Activated CD4-positive, alpha-beta T cell treated with anti-CD3 and anti-CD28 coated beads for 48 hours (primary cell): ENCODE results near the gene GFOD2.
"Not testable (repeated sequence)": the region's sequence is repeated elsewhere in the genome, so short reads cannot be mapped to it uniquely, and the experiment has no call there.

Source experiments
- DNase-seq: peaks from one replicate; pipeline ENCODE4 v3.0.0-alpha.2; 2020

Gene GFOD2, protein sequence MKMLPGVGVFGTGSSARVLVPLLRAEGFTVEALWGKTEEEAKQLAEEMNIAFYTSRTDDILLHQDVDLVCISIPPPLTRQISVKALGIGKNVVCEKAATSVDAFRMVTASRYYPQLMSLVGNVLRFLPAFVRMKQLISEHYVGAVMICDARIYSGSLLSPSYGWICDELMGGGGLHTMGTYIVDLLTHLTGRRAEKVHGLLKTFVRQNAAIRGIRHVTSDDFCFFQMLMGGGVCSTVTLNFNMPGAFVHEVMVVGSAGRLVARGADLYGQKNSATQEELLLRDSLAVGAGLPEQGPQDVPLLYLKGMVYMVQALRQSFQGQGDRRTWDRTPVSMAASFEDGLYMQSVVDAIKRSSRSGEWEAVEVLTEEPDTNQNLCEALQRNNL

DNA sequence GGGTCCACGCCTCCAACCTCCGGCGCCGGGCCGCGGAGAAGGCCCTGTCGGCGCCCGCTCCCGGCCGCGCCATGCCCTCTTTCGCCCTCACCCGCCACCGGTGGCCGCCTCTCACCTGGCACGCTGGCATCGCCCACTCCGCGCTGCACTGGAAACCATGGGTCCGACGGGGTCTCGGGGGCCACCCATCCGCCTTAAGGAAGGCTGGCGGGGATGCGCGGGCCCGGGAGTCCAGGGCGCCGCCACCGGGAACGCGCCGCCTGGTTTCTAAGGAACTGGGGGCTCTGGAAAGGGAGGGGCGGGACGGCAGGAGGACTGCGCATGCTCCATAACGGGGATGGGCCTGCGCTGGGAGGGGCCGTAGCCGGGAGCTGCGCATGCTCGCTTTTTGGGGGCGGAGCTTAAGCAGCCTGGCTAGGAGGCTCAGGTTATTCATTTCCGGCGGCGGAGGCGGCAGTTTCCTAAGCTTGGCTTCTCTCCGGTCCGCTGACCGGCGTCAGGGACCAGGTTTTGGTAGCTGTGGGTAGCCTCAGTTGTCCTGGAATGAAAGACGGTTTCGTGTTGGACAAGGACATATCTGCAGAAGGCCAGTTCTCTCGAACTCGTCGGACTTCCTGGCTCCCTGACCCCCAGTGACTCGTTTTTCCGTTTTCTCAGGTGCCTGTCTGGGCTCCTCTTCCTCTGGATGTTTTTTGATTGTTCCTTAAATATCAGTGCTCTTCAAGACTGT, at the start of gene GFOD2:
GFOD2 (minus strand) TSS at position 269 of the 730 bp plus-strand sequence. CDS start 33,601 bp downstream, outside the sequence.
- peak; percentile 99 for DNase-seq

DNA sequence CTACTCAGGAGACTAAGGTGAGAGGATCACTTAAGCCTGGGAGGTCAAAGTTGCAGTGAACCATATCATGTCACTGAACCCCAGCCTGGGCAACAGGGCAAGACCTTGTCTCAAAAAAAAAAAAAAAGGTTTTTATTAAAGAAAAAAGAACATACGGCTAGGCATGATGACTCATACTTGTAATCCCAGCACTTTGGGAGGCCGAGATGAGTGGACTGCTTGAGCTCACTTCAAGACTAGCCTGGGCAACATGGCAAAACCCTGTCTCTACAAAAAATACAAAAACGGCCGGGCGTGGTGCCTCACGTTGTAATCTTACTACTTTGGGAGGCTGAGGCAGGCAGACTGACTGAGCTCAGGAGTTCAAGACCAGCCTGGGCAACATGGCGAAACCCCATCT, 48.8 kb upstream of the GFOD2 start:
- DNase-seq, result no peak

DNA sequence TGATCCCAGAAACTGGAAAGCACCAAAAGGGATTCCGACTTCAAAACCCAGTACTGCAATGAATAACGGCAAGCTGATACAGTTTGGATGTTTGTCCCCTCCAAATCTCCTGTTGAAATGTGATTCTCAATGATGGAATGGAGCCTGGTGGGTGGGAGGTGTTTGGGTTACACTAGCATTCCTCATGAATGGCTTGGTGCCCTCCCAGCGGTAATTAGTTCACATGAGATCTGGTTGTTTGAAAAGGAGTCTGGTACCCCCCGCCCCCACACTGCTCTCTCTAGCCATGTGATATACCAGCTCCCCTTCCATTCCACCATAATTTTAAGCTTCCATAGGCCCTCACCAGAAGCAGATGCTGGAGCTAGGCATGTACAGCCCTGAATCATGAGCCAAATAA, 47.2 kb upstream of the GFOD2 start:
- DNase-seq, result no peak

DNA sequence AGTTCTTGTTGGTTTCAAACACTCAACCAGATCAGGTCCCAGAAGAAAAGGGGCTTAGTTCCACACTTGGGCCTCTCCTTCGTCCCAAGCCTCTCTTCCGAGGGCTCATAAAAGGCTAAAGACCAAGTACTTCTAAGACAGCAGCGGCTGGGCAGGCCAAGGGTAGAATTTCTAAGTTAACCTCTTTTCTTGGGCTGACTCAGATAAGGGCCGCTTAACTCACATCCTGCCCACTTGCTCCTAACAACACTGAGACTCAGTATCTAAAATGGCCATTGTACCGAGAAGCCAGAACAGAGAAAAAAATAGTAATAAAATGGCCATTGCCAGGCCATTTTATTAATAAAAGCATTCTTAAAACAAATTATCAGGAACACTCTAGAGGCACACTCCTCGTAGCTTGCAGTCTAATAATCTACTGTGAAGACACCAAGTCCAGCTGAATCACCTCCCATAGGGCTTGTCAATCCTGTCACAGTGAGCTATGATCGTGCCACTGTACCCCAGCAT, 45.1 kb upstream of the GFOD2 start:
- no peak for DNase-seq

DNA sequence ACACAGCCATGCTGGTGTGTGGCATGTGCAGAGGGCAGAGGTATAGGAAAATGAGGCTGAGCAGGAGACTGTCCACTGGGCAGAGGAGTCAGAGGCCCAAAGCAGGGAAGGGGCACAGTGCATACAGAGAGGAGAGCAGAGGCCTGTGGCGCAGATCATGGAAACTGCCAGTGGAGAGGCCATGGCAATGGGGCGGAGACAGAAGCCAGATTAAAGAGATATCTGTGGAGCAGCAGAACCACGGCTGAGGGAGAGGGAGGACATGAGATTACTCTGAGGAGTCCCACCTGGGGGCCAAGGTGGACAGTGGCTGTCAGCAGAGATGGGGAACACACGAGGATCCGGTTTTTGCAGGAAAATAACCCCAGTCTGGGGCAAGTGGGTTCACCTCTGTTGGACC, 44.0 kb upstream of the GFOD2 start:
- no peak for DNase-seq

DNA sequence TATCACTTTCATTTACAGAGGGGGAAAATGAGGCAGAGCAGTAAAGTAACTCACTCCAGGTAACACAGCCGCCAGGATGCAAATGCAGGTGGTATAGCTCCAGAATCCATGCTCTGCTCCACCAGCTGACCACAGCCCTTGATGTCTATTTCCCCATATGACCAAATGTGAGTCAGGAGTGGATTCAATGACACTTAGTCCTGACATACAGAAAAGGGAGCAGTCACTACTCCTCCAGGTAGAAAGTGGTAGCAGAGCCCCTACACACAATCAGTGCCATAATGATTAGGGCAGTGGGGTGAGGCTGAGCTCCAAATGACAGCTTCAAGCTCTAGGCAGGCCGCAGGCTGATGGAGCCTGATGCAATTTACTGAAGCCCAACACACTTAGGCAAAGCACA, 43.3 kb upstream of the GFOD2 start:
- DNase-seq, result no peak

DNA sequence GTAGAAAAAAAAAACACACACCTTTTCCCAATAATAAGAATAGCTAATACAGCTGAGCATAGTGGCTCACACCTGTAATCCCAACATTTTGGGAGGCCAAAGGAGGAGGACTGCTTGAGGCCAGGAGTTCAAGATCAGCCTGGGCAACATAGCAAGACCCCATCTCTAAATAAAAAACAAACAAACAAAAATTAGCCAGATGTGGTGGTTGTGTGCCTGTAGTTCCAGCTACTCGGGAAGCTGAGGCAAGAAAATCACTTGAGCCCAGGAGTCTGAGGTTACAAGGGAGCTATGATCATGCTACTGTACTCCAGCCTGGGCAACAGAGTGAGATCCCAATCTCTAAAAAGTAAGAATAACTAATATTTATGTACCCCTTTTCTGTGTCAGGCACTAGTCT, 42.8 kb upstream of the GFOD2 start:
- no peak for DNase-seq

DNA sequence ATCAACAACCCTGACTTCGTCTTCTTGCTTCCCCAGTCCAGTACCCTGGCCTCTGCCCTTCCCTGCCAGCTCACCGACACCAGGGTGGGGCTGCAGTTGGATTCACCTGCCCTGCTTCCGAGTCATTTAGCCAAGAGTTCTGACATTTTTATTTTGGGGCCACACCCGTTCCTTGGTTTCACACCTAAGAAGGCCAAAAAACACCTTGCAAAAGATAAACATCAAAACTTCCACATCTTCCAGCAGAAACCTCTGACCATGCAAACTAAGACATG, 41.8 kb upstream of the GFOD2 start:
- DNase-seq, result no peak

DNA sequence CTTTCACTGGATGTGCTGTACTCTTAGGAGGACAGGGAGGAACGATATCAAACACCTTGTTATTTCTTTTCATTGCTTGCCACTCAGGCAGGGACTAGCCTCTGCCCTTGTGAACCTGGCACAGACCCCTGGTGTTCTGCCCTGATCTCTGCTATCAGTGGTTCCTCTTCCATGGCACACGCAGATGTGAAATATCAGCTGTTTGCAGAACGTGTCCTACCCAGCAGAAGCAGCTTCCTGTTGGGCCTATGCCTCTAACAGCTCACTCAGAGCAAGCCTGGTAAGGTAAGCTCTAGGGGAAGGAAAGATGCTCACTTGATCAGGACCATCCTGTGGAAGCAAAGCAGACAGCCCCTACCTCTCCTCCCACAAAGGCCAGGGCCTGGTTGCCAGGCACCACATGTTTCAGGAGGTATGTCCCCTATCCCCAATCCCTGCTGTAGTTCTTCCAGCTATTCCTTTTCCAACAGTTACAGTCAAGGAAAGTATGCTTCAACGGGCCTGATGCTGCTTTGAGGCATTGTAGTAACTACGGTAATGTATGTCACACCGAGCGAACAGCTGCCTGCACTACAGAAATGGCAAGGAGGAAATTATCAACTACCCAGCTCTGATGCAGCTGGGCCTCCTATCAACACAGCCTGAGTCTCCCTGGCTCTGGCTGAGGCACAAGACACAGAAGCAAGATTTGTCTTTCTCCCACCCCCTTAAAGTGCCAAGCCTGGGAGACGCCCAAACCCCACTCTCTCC, 41.3 kb upstream of the GFOD2 start:
- DNase-seq, result no peak

DNA sequence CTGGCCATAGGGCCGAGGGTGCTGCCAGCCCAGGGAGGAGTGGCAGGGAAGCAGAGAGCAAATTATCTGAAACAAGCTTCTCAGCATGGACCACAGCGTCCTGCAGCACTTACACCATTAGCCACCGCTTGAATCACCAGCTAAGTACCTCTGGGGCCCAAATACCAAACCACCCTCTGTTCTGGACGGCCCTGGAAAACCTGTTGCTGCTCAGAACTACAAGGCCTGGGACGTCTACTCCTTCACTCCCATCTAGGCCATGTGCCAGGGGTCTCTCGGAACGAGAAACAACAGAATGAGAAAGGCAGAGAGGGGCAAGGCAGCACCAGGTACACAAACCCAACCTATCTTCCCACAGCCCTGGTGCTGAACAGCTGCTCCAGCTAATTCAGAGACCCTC, 39.9 kb upstream of the GFOD2 start:
- DNase-seq, result no peak

DNA sequence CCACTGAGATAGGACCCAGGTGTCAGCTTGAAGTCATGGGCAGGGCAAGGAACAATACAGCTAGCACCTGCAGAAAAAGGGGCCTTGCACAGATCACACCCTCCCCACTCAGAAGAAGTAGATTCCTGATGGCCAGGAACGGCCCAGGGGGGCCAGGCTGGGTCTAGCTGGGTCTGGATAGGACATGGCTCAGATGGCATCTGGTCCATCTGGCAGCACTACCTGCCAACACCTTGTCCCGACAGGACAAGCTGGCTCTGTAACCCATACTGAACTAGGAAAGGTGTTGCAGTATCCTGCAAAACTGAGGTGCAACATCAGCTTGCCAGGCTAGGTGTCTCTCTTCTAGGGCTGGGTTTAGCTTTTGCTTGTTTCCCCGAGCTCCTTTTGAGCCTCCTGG, 38.9 kb upstream of the GFOD2 start:
- DNase-seq, result no peak

DNA sequence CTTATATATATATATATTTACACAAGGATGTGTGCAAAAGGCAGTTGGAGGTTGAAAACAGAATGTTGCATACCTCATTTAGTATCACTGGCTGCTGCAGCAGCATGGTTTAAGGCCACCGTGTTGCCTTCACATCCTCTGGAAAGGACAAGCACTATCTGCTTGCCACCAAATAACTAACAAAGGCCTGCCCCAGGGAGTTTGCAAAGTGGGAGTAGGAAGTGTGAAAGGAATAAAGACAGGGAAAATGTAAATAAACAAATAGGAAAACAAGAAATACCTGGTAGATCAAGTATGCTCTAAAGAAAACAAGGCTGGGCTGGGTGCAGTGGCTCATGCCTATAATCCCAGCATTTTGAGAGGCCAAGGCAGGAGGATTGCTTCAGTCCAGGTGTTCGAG, 33.5 kb upstream of the GFOD2 start:
- DNase-seq, result no peak

DNA sequence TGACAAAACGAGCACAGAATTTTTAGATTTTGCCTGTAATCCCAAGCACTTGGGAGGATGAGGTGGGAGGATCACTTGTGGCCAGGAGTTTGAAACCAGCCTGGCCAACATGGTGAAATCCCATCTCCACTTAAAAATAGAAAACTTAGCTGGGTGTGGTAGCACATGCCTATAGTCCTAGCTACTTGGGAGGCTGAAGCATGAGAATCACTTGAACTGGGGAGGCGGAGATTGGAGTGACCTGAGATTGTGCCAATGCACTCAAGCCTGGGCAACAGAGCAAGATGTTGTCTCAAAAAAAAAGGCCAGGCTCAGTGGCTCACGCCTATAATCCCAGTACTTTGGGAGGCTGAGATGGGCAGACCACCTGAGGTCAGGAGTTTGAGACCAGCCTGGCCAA, 32.2 kb upstream of the GFOD2 start:
- not testable (repeated sequence) for DNase-seq

DNA sequence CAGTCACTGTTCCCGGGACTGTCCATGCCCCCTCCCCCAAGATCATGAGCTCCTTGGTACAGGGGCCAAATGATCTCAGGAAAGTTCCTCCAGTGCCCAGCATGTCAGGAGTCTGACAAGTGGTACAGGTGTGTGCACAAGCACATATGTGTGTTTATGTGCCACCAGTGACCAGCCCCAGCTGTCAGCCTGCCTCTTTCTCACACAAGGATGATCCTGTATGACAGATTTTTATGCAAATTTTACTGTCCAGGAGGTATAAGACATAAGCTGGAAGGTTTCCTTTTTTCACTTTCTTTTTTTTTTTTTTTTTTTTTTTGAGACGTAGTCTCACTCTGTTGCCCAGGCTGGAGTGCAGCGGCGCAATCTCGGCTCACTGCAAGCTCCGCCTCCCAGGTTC, 31.4 kb upstream of the GFOD2 start:
- no peak for DNase-seq

DNA sequence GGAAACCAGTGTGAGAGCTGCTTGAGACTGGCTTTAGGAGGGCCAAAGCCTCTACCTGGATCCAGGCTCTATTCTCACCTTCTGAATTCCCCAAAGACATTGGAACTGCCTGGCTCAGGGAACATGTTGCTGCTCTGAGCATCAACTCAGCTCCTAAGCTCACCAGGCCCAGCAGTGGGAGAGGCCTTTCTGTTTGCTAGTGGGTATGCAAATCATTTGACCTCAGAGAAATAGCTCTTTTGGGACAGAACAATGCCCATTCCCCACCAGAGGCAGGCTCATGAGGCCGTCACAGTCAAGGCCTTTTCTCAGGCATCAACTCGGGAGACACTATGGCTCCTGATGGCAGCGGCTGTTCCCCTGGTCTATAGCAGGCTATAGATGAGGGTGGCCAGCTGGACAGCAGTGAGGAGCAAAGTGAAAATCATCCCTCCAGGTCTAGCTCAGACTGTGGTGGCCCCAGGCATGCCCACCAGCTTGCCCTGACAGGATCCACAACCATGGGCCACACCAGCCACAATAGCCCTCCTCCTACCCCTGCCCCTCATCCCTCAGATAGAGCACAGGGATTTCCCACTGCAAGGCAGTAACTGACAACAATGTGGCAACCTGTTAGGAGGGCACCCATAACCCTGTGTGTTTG, 30.4 kb upstream of the GFOD2 start:
- no peak for DNase-seq

DNA sequence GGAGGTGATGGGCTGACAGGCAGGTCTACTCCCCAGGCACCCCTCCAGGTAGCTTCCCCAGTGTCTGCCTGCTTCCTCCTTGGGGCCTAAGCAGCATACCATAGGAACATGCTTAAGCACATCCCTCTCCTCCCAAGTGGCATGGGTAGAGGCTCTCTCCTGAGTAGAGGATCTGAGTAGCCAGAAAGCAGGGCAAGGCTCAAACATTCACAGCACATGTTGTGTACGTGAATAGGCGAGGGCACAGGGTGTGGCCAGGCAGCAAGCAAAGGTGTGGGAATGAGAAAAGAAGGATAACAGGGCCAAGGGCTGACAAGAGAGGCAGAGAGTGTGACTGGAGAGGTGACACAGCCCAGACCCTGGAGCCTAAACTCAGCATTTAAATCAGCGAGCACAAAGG, 29.7 kb upstream of the GFOD2 start:
- DNase-seq, result no peak

DNA sequence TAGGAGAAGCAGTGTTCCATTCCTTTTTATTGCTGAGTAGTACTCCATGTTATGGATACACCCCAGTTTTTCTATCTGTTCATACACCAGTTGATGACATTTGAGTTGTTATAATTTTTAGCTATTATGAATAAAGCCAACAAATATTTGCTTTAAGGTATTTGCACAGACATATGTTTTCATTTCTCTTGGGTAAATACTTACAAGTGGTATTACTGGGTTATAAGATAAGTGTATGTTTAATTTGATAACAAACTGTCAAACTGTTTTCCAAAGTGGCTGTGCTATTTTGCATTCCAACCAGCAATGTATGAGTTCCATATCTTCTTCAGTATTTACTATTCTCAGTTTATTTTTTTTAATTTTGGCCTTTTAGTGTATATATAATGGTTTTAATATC, 27.7 kb upstream of the GFOD2 start:
- DNase-seq, result no peak

DNA sequence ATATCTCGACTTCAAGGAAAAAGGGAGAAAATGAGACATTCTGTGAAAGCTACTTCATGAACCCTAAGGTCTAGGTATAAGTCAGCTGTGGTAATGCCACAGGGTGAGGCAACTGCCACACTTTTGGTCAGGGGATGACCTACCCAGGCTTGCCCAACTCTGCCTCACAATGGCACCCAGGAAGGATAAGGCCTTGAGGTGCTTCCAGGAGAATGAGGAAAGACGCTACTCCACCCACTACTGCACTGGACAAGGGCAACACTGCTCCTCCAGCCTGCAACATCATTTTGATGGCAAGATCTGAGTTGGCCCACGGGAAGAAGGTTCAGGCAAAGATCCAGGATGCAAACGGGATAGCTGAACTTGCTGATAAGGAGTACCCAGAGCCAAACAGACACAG, 22.0 kb upstream of the GFOD2 start:
- no peak for DNase-seq

DNA sequence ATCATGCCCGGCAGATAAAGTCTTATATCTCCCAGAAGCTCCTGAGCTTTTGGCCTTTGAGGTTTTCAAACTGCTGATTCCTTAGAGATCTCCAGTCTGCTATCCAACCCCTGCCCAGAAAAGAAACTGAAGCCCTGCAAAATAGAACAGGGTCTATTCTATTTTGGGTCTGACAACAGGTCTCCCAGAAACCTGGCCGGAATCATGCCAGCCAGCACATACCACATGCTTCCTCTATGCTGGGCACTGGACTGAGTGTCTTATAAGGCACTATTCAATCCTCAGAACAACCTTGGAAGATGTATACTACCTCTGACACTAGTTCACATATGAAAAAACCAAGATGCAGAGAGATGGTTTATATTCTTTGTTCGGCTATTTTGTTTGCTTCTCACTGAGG, 21.3 kb upstream of the GFOD2 start:
- no peak for DNase-seq

DNA sequence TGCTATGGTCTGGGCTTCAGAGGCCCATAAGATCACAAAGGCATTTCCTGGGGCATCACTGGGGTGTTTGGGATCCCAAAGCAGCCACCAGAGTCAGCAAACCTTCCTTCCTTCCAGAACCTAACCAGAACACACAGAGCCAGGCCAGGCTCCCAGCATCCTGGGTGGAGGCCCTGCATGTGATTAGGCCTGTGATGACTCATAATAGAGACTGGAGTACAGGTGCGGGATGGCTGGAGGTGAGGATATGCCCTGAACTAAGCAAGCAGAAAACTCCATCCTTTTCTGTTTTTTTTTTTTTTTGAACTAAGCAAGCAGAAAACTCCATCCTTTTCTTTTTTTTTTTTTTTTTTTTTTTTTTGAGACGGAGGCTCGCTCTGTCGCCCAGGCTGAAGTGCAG, 17.7 kb upstream of the GFOD2 start:
- DNase-seq, result no peak

DNA sequence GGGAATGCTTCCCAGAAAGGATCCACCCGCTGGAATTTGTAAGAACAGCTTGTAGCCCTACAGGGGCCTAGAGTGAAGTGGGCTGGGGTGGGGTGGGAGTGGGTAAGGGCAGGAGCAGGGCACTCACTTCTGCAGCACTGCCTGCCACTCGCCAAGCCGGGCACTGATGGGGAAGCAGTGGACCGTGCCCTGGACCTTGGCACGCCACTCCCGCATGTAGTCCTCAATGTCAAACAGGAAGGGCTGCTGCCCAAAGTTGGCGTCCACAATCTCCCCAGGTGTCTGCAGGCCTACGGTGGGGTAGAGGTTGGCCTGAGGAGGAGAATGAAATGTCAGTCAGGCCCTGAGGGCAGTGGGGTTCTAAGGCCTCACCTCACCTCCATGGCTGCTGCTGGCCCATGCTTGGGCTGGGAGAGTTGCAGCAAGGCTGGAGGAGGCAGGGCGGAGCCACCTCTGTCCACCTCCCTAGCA, 15.7 kb upstream of the GFOD2 start:
- DNase-seq, result no peak

DNA sequence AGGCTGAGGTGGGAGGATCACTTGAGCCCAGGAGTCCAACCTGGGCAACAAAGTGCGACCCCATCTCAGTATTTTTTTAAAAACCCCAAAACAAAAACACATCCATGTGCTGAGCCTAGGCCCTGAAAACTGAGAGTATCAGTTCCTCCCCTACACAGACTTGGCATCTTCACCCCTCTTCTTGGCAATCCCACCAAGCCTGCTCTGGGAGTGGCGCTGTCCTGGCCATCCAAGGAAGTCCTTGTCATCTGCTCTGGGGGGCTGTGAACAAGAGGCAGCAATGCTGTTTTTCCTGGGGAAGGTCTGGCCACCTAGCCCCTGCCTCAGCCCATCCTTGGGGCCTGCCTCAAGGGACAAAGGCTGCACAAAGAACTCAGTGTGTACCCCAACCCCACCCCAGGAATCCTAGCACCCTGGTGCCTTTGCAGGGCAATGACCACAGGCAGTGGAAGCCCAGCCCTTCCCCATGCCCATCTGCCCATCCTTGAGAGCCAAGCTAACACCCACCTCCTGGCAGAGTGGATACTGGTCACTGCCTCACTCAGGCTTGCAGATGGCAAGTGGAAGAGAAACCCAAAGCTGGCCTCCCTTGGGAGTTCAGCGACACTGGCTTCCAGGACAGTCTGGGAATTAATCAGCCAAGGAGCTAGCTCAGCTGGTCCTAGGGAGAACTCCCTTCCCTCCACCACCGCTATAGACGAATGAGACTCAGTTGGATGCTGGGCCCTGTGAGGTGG, 14.8 kb upstream of the GFOD2 start:
- DNase-seq, result no peak

DNA sequence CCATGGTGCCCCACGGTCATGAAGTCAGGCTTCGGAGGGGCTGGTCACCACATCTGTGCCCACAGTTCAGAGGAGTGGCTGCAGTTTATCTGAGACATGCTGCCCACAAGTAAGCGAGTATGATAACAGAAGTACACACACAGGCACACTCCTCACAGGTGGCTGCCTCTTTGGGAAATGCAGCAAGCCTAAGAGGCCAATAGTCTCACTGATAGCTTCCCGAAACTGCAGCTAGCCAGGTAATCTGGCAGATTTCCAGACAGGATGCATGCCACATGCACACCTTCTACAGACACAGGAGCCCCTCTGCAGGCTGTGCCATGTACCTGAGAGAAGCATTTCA, 12.6 kb upstream of the GFOD2 start:
- DNase-seq, result no peak
